Measurements from ENCODE around the gene SNX4.
"Not testable (repeated sequence)": the region's sequence is repeated elsewhere in the genome, so short reads cannot be mapped to it uniquely, and the experiment has no call there.

Gene SNX4

DNA sequence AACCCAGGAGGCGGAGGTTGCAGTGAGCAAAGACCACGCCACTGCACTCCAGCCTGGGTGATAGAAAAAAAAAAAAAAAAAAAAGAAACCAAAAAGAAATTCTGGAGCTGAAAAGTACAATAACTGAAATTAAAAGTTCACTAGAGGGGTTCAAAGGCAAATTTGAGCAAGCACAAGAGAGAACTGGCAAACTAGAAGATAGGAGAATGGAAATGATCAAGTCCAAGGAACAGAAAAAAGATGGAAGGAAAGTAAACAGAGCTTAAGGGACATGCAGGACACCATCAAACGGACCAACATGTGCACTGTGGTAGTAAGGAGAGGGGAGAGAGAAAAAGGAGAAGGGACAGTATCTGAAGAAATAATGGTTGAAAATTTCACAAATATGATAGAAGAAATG is 12.9 kb downstream of the SNX4 start:
- Histone ChIP-seq H3K27ac (ENCODE audit: low read depth, low read length) (no peak overlapping the region), H3K4me1 (ENCODE audit: control insufficient read depth, insufficient read depth, low read length) (no peaks in the 10 kb centered on the region), H3K4me3 (ENCODE audit: low read depth, low read length) (no peak overlapping the region), H3K36me3 (ENCODE audit: control insufficient read depth, insufficient read depth, low read length) (peaks cover 45% of the 10 kb centered on the region), H3K27me3 (ENCODE audit: control insufficient read depth, insufficient read depth, low read length) (no peaks in the 10 kb centered on the region), H3K9ac (ENCODE audit: low read depth, low read length) (no peak overlapping the region), H3K9me3 (ENCODE audit: control insufficient read depth, insufficient read depth, low read length) (no peaks in the 10 kb centered on the region)

DNA sequence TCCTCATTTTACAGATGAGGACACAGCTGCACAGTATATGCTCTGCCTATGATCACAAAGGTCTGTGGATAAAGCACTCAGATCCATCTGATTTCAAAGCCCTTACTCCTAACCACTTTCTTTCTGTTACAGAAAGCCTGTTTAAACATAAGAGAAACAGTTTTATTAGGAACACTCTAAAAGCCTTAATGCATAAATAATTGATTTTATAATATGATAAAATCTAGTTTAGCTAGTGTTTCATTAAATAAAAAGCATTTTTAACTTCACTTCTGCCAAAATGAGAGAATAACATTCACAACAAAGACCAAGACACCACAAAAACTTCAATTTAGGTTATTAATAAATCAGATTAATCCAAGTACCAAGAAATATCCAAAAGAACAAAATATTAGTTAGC is 21.4 kb downstream of the SNX4 start:
- H3K9me3 ChIP-seq (ENCODE audit: control insufficient read depth, insufficient read depth, low read length), result no peaks in the 10 kb centered on the region
- H3K27ac ChIP-seq (ENCODE audit: low read depth, low read length), result no peak overlapping the region
- no peak overlapping the region for H3K4me3 ChIP-seq (ENCODE audit: low read depth, low read length)
- peaks cover 69% of the 10 kb centered on the region for H3K36me3 ChIP-seq (ENCODE audit: control insufficient read depth, insufficient read depth, low read length)
- no peaks in the 10 kb centered on the region for H3K4me1 ChIP-seq (ENCODE audit: control insufficient read depth, insufficient read depth, low read length)
- H3K9ac ChIP-seq (ENCODE audit: low read depth, low read length), result no peak overlapping the region
- H3K27me3 ChIP-seq (ENCODE audit: control insufficient read depth, insufficient read depth, low read length), result no peaks in the 10 kb centered on the region

DNA sequence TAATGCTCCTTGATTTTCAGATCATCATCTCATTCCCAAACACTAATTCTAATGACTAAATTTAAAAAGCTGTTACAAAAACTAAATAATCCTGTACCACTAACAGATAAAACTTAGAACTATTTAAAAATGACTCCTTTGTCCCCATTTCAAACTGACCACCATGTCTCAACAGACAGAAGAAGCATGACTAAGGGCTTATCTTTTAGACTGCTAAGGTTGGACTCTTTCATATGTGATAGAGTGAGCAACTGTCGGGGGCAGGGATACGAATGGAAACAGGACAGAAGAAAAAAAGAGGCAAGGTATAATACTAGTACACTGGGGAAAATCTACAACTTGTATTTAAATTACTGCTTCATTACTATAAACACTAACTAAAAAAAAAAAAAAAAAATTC is 23.3 kb downstream of the SNX4 start:
- Histone ChIP-seq H3K9ac (ENCODE audit: low read depth, low read length) (no peak overlapping the region), H3K36me3 (ENCODE audit: control insufficient read depth, insufficient read depth, low read length) (peaks cover 70% of the 10 kb centered on the region), H3K27ac (ENCODE audit: low read depth, low read length) (no peak overlapping the region), H3K27me3 (ENCODE audit: control insufficient read depth, insufficient read depth, low read length) (no peaks in the 10 kb centered on the region), H3K9me3 (ENCODE audit: control insufficient read depth, insufficient read depth, low read length) (no peaks in the 10 kb centered on the region), H3K4me3 (ENCODE audit: low read depth, low read length) (no peak overlapping the region), H3K4me1 (ENCODE audit: control insufficient read depth, insufficient read depth, low read length) (no peaks in the 10 kb centered on the region)

DNA sequence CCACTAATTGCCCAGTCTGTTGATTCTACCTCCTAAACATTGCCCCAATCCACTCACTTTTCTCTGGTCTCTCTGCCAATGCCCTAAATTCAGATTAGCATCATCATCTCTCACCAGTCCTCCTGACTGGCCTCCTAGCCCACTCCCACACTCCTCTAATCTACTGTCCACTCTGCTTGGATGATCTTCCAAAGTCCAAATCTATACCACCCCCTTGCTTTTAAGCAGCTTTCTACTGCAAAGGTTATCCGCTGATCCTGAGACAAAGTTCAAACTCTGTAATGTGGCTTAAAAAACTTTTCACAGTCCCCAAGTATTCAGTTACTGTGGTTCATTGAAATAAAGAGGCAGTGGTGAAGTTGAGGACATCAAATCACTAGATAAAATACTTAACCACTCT is 37.6 kb downstream of the SNX4 start:
- Histone ChIP-seq H3K36me3 (ENCODE audit: control insufficient read depth, insufficient read depth, low read length) (peaks cover 19% of the 10 kb centered on the region), H3K9me3 (ENCODE audit: control insufficient read depth, insufficient read depth, low read length) (no peaks in the 10 kb centered on the region), H3K27ac (ENCODE audit: low read depth, low read length) (no peak overlapping the region), H3K4me1 (ENCODE audit: control insufficient read depth, insufficient read depth, low read length) (peaks cover 3% of the 10 kb centered on the region; the same call in 1 of the 2 replicates), H3K4me3 (ENCODE audit: low read depth, low read length) (no peak overlapping the region), H3K9ac (ENCODE audit: low read depth, low read length) (no peak overlapping the region), H3K27me3 (ENCODE audit: control insufficient read depth, insufficient read depth, low read length) (no peaks in the 10 kb centered on the region)

DNA sequence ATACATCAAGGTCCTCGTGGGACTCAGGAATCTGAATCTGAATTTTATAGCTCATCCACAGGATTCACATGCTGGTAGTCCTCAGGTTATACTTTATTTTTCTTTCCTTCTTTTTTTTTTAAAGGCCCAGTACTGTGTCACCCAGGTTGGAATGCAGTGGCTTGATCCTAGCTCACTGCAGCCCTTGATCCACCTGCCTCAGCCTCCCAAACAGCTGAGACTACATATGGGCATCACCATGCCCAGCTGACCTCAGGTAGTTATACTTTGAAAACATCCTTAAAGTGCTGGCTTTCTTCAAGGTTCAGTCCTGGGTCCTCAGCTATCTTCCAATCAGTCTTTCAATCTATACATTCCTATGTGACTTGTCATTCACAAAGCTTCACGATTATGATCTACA is 38.2 kb downstream of the SNX4 start:
- no peak overlapping the region for H3K9ac ChIP-seq (ENCODE audit: low read depth, low read length)
- H3K27me3 ChIP-seq (ENCODE audit: control insufficient read depth, insufficient read depth, low read length), result no peaks in the 10 kb centered on the region
- H3K4me3 ChIP-seq (ENCODE audit: low read depth, low read length), result no peak overlapping the region
- peaks cover 19% of the 10 kb centered on the region for H3K36me3 ChIP-seq (ENCODE audit: control insufficient read depth, insufficient read depth, low read length)
- H3K4me1 ChIP-seq (ENCODE audit: control insufficient read depth, insufficient read depth, low read length), result peaks cover 7% of the 10 kb centered on the region; the same call in 1 of the 2 replicates
- H3K27ac ChIP-seq (ENCODE audit: low read depth, low read length), result no peak overlapping the region
- no peaks in the 10 kb centered on the region for H3K9me3 ChIP-seq (ENCODE audit: control insufficient read depth, insufficient read depth, low read length)

DNA sequence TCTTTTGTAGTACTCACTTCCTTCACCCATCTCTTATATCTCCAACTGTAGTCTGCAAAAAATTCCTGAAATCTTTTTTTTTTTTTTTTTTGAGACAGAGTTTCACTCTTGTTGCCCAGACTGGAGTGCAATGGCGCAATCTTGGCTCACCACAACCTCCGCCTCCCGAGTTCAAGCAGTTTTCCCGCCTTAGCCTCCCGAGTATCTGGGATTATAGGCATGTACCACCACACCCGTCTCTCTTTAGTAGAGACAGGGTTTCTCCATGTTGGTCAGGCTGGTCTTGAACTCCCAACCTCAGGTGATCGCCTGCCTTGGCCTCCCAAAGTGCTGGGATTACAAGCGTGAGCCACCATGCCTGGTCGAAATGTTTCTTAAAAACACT is 38.6 kb downstream of the SNX4 start:
- H3K27ac ChIP-seq (ENCODE audit: low read depth, low read length); H3K9ac ChIP-seq (ENCODE audit: low read depth, low read length); H3K4me1 ChIP-seq (ENCODE audit: control insufficient read depth, insufficient read depth, low read length); H3K9me3 ChIP-seq (ENCODE audit: control insufficient read depth, insufficient read depth, low read length); H3K4me3 ChIP-seq (ENCODE audit: low read depth, low read length); H3K27me3 ChIP-seq (ENCODE audit: control insufficient read depth, insufficient read depth, low read length): not testable (repeated sequence)
- H3K36me3 ChIP-seq (ENCODE audit: control insufficient read depth, insufficient read depth, low read length), result peaks cover 15% of the 10 kb centered on the region

DNA sequence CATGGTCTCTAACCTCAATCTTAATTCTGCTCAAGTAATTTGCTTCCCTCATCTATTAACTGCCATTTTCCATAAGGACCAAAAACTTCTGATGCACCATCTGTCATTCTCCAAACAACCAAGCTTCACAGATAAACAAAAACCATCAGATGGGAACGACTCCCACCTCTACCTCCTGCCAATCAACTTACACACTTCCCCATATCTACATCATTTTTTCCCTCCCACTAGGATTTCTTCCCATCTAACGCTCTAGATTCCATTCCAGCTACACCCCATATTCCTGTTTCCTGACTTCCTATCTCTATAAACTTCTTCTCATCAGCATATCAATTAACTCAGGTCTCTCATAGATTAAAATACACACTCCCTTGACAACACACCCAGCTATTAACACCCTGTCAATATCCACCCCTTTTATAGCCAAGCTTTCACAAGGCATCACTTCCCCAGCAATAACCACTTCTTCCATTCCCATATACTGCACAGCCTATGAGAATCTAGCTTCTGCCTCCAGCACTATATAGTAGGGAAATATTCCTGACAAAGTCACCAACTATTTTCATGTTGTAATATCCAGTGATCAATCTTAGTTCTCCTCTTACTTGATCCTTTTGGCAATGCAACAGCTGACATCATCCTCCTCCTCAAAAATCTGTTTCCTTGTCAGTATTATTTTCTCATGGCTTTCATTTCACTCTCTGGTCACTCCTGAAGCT is 39.2 kb downstream of the SNX4 start:
- H3K27ac ChIP-seq (ENCODE audit: low read depth, low read length), result no peak overlapping the region

DNA sequence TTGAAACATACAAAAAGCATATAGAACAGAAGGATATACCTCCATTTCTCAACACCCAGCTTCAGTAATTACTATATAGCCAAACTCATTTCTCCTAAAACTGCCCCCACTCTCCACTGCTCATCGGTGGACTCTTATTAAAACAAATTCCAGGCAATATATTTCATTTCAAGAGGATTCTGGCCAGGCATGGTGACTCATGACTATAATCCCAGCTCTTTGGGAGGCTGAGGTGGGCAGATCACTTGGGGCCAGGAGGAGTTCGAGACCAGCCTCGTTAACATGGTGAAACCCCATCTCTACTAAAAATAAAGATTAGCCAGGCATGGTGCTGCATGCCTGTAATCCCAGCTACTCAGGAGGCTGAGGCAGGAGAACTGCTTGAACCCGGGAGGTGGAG is 40.9 kb downstream of the SNX4 start:
- H3K4me1 ChIP-seq (ENCODE audit: control insufficient read depth, insufficient read depth, low read length), result peaks cover 7% of the 10 kb centered on the region; the same call in 1 of the 2 replicates
- no peak overlapping the region for H3K9ac ChIP-seq (ENCODE audit: low read depth, low read length)
- no peaks in the 10 kb centered on the region for H3K9me3 ChIP-seq (ENCODE audit: control insufficient read depth, insufficient read depth, low read length)
- H3K36me3 ChIP-seq (ENCODE audit: control insufficient read depth, insufficient read depth, low read length), result peaks cover 29% of the 10 kb centered on the region
- no peaks in the 10 kb centered on the region for H3K27me3 ChIP-seq (ENCODE audit: control insufficient read depth, insufficient read depth, low read length)
- H3K27ac ChIP-seq (ENCODE audit: low read depth, low read length), result no peak overlapping the region
- H3K4me3 ChIP-seq (ENCODE audit: low read depth, low read length), result no peak overlapping the region

More for the DNA sequence above, 39.2 kb downstream of the SNX4 start:
- Histone ChIP-seq H3K9ac (ENCODE audit: low read depth, low read length) (no peak overlapping the region), H3K27me3 (ENCODE audit: control insufficient read depth, insufficient read depth, low read length) (no peaks in the 10 kb centered on the region), H3K9me3 (ENCODE audit: control insufficient read depth, insufficient read depth, low read length) (no peaks in the 10 kb centered on the region), H3K36me3 (ENCODE audit: control insufficient read depth, insufficient read depth, low read length) (peaks cover 16% of the 10 kb centered on the region), H3K4me1 (ENCODE audit: control insufficient read depth, insufficient read depth, low read length) (peaks cover 7% of the 10 kb centered on the region; the same call in 1 of the 2 replicates), H3K4me3 (ENCODE audit: low read depth, low read length) (no peak overlapping the region)

DNA sequence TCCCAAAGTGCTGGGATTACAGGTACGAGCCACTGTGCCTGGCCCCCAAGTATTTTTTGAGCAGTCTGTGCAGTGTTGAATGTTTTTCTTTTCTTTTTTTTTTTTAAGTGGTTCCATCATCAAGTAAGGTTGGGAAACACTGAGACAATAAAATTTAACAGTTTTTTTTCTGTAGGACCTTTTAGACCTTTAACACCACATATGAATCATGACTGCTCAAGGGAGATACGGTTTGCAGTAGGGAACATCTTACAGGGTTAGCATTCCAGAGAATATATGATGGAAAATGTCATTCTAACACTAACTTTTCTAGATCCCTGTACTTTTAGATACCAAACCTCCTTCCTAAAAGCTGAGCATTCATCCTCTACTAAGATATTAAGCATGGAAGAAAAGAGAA is 41.7 kb downstream of the SNX4 start:
- no peaks in the 10 kb centered on the region for H3K9me3 ChIP-seq (ENCODE audit: control insufficient read depth, insufficient read depth, low read length)

DNA sequence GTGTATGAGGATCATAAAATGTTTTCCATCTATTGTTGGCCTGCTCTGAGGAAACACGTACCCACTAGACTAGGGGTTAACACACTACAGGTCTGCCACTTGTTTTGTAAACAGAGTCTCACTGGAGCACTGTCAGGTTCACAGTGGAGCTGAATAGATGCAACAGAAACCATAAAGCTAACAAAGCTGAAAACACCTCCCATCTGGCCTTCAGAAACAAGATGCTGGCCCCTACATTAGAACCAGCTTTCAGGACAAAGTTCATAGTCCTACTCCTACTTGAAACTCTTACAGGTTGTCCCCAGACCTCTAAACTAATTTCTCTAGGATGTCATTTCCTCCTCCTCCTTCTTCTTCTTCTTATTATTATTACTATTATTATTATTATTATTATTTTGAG is 42.3 kb downstream of the SNX4 start:
- Histone ChIP-seq H3K36me3 (ENCODE audit: control insufficient read depth, insufficient read depth, low read length) (peaks cover 32% of the 10 kb centered on the region), H3K4me1 (ENCODE audit: control insufficient read depth, insufficient read depth, low read length) (peaks cover 7% of the 10 kb centered on the region; the same call in 1 of the 2 replicates), H3K9me3 (ENCODE audit: control insufficient read depth, insufficient read depth, low read length) (no peaks in the 10 kb centered on the region), H3K9ac (ENCODE audit: low read depth, low read length) (no peak overlapping the region), H3K27me3 (ENCODE audit: control insufficient read depth, insufficient read depth, low read length) (no peaks in the 10 kb centered on the region), H3K4me3 (ENCODE audit: low read depth, low read length) (no peak overlapping the region), H3K27ac (ENCODE audit: low read depth, low read length) (no peak overlapping the region)

More for the DNA sequence above, 41.7 kb downstream of the SNX4 start:
- peaks cover 29% of the 10 kb centered on the region for H3K36me3 ChIP-seq (ENCODE audit: control insufficient read depth, insufficient read depth, low read length)
- no peaks in the 10 kb centered on the region for H3K27me3 ChIP-seq (ENCODE audit: control insufficient read depth, insufficient read depth, low read length)
- H3K4me3 ChIP-seq (ENCODE audit: low read depth, low read length), result no peak overlapping the region
- peaks cover 7% of the 10 kb centered on the region; the same call in 1 of the 2 replicates for H3K4me1 ChIP-seq (ENCODE audit: control insufficient read depth, insufficient read depth, low read length)
- no peak overlapping the region for H3K27ac ChIP-seq (ENCODE audit: low read depth, low read length)
- no peak overlapping the region for H3K9ac ChIP-seq (ENCODE audit: low read depth, low read length)

DNA sequence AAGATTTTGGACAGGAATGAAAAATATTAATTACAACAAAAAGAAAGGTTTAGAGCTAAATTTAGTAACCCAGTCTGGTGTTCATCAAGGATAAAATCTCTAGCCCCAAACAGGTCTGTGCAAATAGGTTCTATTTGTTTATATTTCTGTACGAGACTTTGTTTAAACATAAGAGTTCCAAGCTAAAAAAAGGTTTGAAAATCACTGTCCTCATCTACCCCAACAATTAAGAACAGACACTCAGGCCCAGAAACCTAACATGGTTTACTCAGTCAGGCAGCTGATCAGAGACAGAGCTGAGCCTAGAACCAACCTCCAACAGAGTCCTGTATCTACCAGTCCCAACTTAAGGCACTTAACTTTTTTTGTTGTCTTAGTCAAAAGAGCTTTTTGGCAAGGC is 49.3 kb downstream of the SNX4 start:
- H3K4me3 ChIP-seq (ENCODE audit: low read depth, low read length), result no peak overlapping the region
- no peak overlapping the region for H3K27ac ChIP-seq (ENCODE audit: low read depth, low read length)
- no peaks in the 10 kb centered on the region for H3K4me1 ChIP-seq (ENCODE audit: control insufficient read depth, insufficient read depth, low read length)
- H3K36me3 ChIP-seq (ENCODE audit: control insufficient read depth, insufficient read depth, low read length), result peaks cover 50% of the 10 kb centered on the region
- H3K27me3 ChIP-seq (ENCODE audit: control insufficient read depth, insufficient read depth, low read length), result no peaks in the 10 kb centered on the region
- no peak overlapping the region for H3K9ac ChIP-seq (ENCODE audit: low read depth, low read length)
- H3K9me3 ChIP-seq (ENCODE audit: control insufficient read depth, insufficient read depth, low read length), result no peaks in the 10 kb centered on the region

Measured in HUES48 (cell line).